GM18870 (cell line): ENCODE measurements around the gene ZBTB38.

ENCODE experiments used
- ATAC-seq: cut with Tn5 transposase; IDR thresholded peaks from one replicate; pipeline ENCODE4 v1.9.1; 2021; ENCODE audit warnings: moderate library complexity; ENCODE audit not compliant: unreplicated experiment

Gene ZBTB38

DNA sequence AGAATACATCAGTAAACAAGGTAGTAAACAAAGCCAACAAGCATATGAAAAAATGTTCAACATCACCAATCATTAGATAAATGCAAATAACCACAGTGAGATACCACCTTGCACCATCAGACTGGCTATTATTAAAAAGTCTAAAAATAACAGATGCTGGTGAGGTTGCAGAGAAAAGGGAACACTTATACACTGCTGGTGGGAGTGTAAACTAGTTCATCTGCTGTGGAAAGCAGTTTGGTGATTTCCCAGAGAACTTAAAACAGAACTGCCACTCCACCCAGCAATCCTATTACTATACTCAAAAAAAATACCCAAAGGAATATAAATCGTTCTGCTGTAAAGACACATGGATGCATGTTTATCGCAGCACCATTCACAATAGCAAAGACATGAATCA lies 30.3 kb upstream of the ZBTB38 start:
- ATAC-seq = no peak

- ATAC-seq = no peak
Observed at GRCh38 chr3:141338881-141339280, 29.4 kb upstream of the ZBTB38 start.

GRCh38 chr3:141341536-141341935 lies 26.8 kb upstream of the ZBTB38 start:
- ATAC-seq = no peak

DNA sequence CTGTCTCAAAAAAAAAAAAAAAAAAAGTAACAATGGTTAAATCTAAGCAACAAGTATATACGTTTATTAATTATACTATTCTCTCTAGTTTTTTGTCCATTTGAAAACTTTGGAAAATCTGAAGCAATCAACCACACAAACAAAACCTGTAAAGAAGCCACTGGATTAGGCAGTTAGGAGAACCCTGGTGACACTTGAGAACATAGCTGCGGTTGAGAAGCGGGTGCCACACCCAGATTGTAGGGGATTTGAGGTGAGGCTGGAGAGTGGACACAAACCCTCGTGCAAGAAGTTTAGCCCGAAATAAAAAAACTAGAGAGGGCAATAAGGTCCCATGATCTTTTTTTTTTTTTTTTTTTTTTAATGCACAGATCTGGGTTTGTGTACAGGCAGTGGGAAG lies 25.9 kb upstream of the ZBTB38 start:
- ATAC-seq = no peak

DNA sequence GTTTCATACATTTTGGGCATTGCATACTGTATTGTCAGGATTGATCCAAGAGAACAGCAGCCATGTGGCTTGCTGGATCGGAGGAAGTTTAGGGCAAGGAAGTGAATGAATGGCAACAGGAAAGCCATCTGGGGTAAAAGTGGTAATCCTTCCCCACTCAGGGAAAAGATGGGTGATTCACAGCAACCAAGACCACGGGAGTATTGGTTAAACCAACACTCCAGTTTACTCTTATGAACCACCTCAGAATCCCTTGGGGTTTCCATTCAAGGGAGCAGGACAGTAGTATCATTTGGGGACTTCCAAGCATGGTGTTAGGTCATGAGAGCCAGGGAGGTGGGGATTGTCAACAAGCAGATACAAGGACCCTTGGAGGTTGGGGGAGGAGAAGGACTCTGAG lies 25.2 kb upstream of the ZBTB38 start:
- no peak for ATAC-seq

GRCh38 chr3:141343865-141344271 lies 24.4 kb upstream of the ZBTB38 start:
- ATAC-seq = no peak

DNA sequence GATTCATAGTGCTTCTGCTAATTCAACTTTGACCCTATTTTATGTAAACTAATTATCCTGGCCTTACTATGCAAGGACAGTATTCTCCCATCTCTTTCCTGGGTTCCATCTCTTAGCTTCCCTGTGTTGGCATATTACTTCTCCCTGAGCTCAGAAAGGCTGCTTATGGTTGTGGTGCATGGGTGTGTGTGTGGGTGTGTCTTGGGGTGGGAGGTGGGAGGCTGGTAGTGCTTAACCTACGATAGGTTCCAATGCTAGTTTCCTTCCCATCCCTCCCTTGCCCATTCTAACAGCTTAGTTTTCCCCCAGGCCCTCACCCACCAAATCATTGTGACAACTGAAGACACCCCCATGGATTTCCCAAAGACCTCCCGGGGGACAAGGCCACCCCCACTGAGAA lies 22.8 kb upstream of the ZBTB38 start:
- no peak for ATAC-seq

- no peak for ATAC-seq
Observed at GRCh38 chr3:141346007-141346406, 22.3 kb upstream of the ZBTB38 start.

GRCh38 chr3:141346418-141346817 lies 21.9 kb upstream of the ZBTB38 start:
- no peak for ATAC-seq

DNA sequence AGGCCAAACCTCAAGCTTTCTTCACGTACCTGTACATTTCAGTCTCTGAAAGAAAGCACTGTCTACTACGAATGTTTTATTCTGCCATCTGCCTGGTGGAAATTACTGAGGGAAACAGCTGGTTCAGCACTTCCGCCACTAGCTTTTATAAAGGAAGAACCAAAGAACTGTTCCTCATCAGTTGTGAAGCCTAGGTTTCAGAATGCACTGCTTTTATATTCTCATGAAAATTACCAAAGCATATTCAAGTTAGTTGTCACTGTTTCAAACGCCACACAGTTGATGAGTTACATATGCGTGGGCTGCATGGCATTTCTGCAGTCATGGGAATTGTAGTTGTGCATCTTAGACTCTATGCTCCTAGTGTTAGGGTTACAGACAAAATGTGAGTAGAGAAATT lies 21.5 kb upstream of the ZBTB38 start:
- no peak for ATAC-seq

GRCh38 chr3:141348837-141349236 lies 19.5 kb upstream of the ZBTB38 start:
- no peak for ATAC-seq

DNA sequence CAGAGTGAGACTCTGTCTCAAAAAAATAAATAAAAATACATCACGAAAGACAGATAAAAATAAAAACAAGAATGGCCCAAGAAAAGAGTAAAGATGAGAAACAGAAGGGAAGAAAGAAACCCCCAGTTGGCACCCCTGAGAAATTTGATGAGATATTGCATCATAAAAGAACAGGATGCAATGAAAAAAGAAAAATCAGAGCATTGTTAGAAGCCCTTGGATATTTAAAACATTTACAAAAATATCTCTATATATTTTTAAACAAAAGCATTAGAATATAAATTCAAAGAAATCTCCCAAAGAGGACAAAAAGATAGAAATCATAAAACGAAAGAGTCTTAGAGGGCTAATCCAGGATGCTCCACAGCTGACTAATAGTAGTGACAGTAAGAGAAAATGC lies 18.6 kb upstream of the ZBTB38 start:
- no peak for ATAC-seq

DNA sequence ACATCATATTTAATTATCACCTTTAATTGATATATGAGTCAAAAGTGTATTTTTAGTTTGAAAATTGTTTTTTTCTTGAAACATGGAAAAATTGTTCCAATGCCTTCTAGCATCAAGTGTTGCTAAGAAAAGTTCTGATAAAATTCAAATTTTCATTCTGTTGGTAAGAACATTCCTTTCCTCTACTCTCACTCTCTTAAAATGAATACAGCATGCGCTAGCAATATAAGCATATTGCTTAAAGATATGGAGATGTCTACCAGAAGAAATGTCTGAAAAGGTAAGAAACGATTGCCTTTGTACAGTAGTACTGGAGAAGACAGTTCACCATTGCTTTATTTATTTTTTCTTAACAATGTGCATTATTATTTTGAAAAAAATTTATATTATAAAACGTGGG lies 17.6 kb upstream of the ZBTB38 start:
- ATAC-seq = no peak

- ATAC-seq = no peak
Observed at GRCh38 chr3:141352262-141352984, 15.9 kb upstream of the ZBTB38 start.

DNA sequence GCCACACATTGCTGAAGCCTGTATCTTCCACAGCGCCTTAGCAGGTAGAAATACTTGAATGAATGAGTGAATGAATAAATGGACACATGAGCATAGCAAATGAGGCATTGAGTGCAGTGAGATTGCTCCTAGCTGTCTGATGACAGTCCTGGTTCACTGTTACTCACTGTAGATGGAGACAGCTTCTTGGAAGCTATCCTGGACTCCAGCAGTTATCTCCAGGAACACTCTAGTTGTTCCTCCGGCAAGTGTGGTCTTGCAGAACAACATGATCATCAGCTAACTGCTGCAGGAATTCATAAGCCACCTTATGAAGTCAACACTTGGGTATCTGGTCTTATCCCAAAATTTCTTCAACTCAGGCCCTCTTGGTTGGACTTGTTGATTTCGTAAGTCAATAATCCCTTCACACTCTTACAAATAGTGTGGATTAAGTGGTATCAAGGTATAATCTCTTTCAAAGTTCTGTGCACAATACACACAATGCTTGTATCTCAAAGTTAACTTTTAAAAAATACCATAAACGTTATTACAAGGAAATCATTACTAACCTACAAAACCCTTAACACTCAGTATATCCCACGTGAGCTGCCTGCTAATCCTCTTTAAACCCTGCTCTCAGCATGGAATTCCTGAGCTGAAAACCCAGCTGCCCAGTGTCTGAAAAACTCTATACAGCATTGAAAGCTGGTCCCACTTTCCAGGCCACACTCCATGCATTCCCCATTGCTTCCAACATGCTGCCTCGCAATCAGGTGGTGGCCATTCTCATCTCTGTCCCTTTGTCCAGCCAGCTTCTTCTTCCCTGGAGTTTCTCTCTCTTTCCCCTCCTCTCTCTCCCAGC lies 14.4 kb upstream of the ZBTB38 start:
- no peak for ATAC-seq

DNA sequence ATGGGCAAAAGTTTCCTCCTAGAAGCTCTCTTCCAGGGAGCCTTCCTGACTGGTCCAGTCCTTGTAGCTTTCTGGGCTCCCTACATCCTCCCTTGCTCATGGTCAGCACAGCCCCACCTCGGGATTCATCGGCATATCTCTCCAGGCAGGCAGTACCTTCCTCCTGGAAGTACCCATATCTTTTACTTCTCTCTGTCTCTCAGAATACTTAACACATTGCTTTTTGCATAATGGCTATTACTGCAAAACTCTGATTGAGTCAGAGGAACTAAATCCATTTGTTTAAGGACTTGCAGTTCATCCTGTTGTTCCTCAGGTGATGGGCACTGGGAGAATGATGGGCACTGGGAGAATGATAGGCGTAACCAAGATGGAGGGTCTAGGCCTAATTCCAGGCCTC lies 13.8 kb upstream of the ZBTB38 start:
- ATAC-seq = no peak

DNA sequence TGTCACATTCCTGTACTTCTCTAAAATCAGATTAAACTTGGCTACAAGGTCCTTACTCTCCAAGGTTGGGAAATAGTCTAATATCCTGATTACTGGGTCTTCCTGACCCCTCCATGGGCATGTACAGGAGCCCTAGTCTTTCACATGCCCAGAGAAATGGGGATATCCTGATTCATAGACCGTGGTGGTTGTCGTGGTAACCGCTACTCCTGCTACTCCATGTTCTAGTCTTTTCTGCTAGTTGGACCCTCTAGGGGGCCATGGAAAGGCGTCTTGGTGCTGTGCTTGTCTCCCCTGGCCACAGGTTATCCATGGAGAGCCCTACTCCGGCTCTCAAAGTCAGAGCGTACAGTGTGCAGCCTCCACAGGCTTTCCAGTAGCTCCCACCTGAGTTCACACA lies 13.1 kb upstream of the ZBTB38 start:
- ATAC-seq = no peak

GRCh38 chr3:141356046-141356445 lies 12.3 kb upstream of the ZBTB38 start:
- ATAC-seq = no peak

- peak; percentile 80 for ATAC-seq
Observed at GRCh38 chr3:141360888-141361598, 7.3 kb upstream of the ZBTB38 start.

- ATAC-seq = no peak
Observed at GRCh38 chr3:141362736-141363135, 5.6 kb upstream of the ZBTB38 start.

- no peak for ATAC-seq
Observed at GRCh38 chr3:141365201-141365600, 3.1 kb upstream of the ZBTB38 start.
